Hepatocyte (in vitro differentiated cells): ENCODE measurements around the gene CTNNA2. TPM values are rescaled to one million over a fixed set of nuclear protein-coding genes. Genes with fewer than 3 reads are reported as not detected.

ENCODE experiments used
- DNase-seq: peaks from one replicate; pipeline ENCODE4 v3.0.0-alpha.2; 2016; ENCODE audit warnings: low spot score
- H2AFZ ChIP-seq: fragments of 200-600 bp; sonication (generic); 2 replicates; pipeline ENCODE4 v1.6.0; 2016; ENCODE audit warnings: antibody characterized with exemption, mild to moderate bottlenecking
- H3K27ac ChIP-seq: fragments of 200-600 bp; sonication (generic); 2 replicates; pipeline ENCODE4 v1.5.1; 2016; ENCODE audit warnings: mild to moderate bottlenecking
- H3K27me3 ChIP-seq: fragments of 200-600 bp; sonication (generic); 2 replicates; pipeline ENCODE4 v1.6.1; 2016
- H3K36me3 ChIP-seq: fragments of 200-600 bp; sonication (generic); replicated peaks from 2 replicates; pipeline ENCODE4 v1.5.1; 2016; ENCODE audit warnings: low read depth; ENCODE audit not compliant: insufficient read depth
- H3K4me1 ChIP-seq: fragments of 200-600 bp; sonication (generic); 2 replicates; pipeline ENCODE4 v1.5.1; 2016; ENCODE audit warnings: mild to moderate bottlenecking, moderate library complexity; ENCODE audit not compliant: insufficient read depth
- H3K4me2 ChIP-seq: fragments of 200-600 bp; sonication (generic); 2 replicates; pipeline ENCODE4 v1.6.0; 2016
- H3K4me3 ChIP-seq: fragments of 200-600 bp; sonication (generic); 2 replicates; pipeline ENCODE4 v1.5.1; 2016; ENCODE audit warnings: mild to moderate bottlenecking
- H3K79me2 ChIP-seq: fragments of 200-600 bp; sonication (generic); 2 replicates; pipeline ENCODE4 v1.6.0; 2017; ENCODE audit warnings: mild to moderate bottlenecking
- H3K9me2 ChIP-seq: fragments of 200-600 bp; sonication (generic); replicated peaks from 2 replicates; pipeline ENCODE4 v1.6.0; 2017; ENCODE audit warnings: mild to moderate bottlenecking; ENCODE audit not compliant: insufficient read depth
- H3K9me3 ChIP-seq: fragments of 200-600 bp; sonication (generic); 2 replicates; pipeline ENCODE4 v1.5.1; 2016; ENCODE audit warnings: low read depth, mild to moderate bottlenecking
- H4K20me1 ChIP-seq: fragments of 200-600 bp; sonication (generic); 2 replicates; pipeline ENCODE4 v1.6.0; 2016; ENCODE audit warnings: mild to moderate bottlenecking; ENCODE audit not compliant: insufficient read depth, poor library complexity, severe bottlenecking
- EZH2 ChIP-seq: fragments of 200-600 bp; sonication (generic); IDR thresholded peaks from 2 replicates; pipeline ENCODE4 v1.6.1; 2016; ENCODE audit warnings: antibody characterized with exemption, mild to moderate bottlenecking, borderline replicate concordance
- EZH2phosphoT487 ChIP-seq: fragments of 200-600 bp; sonication (generic); IDR thresholded peaks from one replicate; pipeline ENCODE4 v1.6.1; 2018; ENCODE audit warnings: antibody characterized with exemption, mild to moderate bottlenecking, low read depth, moderate library complexity; ENCODE audit not compliant: unreplicated experiment, severe bottlenecking
- WGBS: methylation state at CpG from one replicate; pipeline ENCODE4 v1.1.6; 2016; ENCODE audit warnings: low lambda C conversion rate; ENCODE audit errors: missing lambda C conversion rate; 5-methylcytosine and 5-hydroxymethylcytosine counted together
- polyA plus RNA-seq: library from polyadenylated mRNA; unstranded; fragments of >200 nt; fragmentation: Nextera tagmentation; extraction: Ambion mirVana; gene quantifications from 2 replicates; pipeline ENCODE4 v1.2.1, GENCODE V29; 2016
- total RNA-seq: library from RNA; depleted of rRNA; stranded (reverse); fragments of >200 nt; gene quantifications from 2 replicates; pipeline ENCODE4 v1.2.3, GENCODE V29; 2014
- TF ChIP-seq, protein P1 (sequence below): fragments of 200-600 bp; sonication (generic); IDR thresholded peaks from 2 replicates; pipeline ENCODE4 v1.5.1; 2016; ENCODE audit warnings: antibody characterized with exemption, mild to moderate bottlenecking; ENCODE audit not compliant: poor library complexity

Gene CTNNA2
- total and polyA plus RNA-seq, 2 experiments from 2014 or later = 0.79 to 4.4 TPM

- H3K36me3 ChIP-seq = no peaks in the 10 kb centered on the region
- H3K4me1 ChIP-seq = no peaks in the 10 kb centered on the region
- H3K4me3 ChIP-seq = no peak overlapping the region
- TF ChIP-seq EZH2 (no peak), EZH2phosphoT487 (no peak)
- TF ChIP-seq, protein P1, sequence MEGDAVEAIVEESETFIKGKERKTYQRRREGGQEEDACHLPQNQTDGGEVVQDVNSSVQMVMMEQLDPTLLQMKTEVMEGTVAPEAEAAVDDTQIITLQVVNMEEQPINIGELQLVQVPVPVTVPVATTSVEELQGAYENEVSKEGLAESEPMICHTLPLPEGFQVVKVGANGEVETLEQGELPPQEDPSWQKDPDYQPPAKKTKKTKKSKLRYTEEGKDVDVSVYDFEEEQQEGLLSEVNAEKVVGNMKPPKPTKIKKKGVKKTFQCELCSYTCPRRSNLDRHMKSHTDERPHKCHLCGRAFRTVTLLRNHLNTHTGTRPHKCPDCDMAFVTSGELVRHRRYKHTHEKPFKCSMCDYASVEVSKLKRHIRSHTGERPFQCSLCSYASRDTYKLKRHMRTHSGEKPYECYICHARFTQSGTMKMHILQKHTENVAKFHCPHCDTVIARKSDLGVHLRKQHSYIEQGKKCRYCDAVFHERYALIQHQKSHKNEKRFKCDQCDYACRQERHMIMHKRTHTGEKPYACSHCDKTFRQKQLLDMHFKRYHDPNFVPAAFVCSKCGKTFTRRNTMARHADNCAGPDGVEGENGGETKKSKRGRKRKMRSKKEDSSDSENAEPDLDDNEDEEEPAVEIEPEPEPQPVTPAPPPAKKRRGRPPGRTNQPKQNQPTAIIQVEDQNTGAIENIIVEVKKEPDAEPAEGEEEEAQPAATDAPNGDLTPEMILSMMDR = no peak
- no peaks in the 10 kb centered on the region for H3K9me3 ChIP-seq
- no peak for DNase-seq
- H3K27me3 ChIP-seq = no peaks in the 10 kb centered on the region
- H3K27ac ChIP-seq = no peak overlapping the region
- no peak overlapping the region for H2AFZ ChIP-seq
- 91% methylated on average over 6 of the region's 6 CpGs for WGBS
- no peaks in the 10 kb centered on the region for H3K9me2 ChIP-seq
- no peak overlapping the region for H3K4me2 ChIP-seq
- no peaks in the 10 kb centered on the region for H4K20me1 ChIP-seq
- H3K79me2 ChIP-seq = no peaks in the 10 kb centered on the region
Observed at GRCh38 chr2:79882548-79882947, 369.7 kb downstream of the CTNNA2 start.

GRCh38 chr2:79887747-79888374 lies 375.0 kb downstream of the CTNNA2 start:
- WGBS = 34% methylated on average over 7 of the region's 7 CpGs
- TF ChIP-seq, protein P1 = peak; percentile 83
- no peak for TF ChIP-seq EZH2phosphoT487
- no peak for TF ChIP-seq EZH2
- H3K4me3 ChIP-seq = no peak overlapping the region

DNA sequence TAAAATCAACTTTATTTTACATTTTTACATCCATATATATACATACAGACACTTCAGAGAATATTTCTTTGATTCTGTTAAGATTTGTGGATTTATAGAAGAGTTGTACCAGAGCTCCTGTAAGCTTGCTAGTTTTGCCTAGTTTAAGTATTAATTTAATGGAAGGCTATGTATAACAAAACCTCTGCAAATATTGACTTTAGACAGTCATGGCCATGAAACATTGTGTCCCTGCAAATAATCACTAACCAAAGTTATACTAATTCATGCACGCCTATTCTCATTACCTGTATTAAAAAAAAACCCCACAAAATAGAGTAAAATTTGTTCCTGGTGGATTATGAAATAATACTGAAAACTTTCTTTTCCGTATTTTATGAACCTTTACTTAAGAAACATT lies 379.3 kb downstream of the CTNNA2 start:
- no peak overlapping the region for H3K4me3 ChIP-seq
- no peaks in the 10 kb centered on the region for H4K20me1 ChIP-seq
- peaks cover 4% of the 10 kb centered on the region for H3K4me1 ChIP-seq
- H3K9me2 ChIP-seq = no peaks in the 10 kb centered on the region
- no peak overlapping the region for H3K4me2 ChIP-seq
- peaks cover 5% of the 10 kb centered on the region for H3K27me3 ChIP-seq
- no peaks in the 10 kb centered on the region for H3K36me3 ChIP-seq
- H2AFZ ChIP-seq = no peak overlapping the region
- WGBS = 86% methylated on average over 2 of the region's 2 CpGs
- H3K9me3 ChIP-seq = no peaks in the 10 kb centered on the region
- DNase-seq = no peak
- TF ChIP-seq, protein P1 = no peak
- TF ChIP-seq EZH2phosphoT487 (no peak), EZH2 (no peak)
- no peak overlapping the region for H3K27ac ChIP-seq
- H3K79me2 ChIP-seq = no peaks in the 10 kb centered on the region

More at GRCh38 chr2:79887747-79888374, 375.0 kb downstream of the CTNNA2 start:
- Histone ChIP-seq H3K27ac (no peak overlapping the region), H2AFZ (no peak overlapping the region), H3K36me3 (no peaks in the 10 kb centered on the region), H3K4me1 (peaks cover 4% of the 10 kb centered on the region), H3K9me3 (no peaks in the 10 kb centered on the region), H3K27me3 (peaks cover 5% of the 10 kb centered on the region), H4K20me1 (no peaks in the 10 kb centered on the region), H3K9me2 (no peaks in the 10 kb centered on the region), H3K79me2 (no peaks in the 10 kb centered on the region), H3K4me2 (no peak overlapping the region)
- peak; percentile 71 for DNase-seq
